ENCODE results near the gene DTNB.
A peak's percentile ranks its signal among the peaks of the same experiment; 100 is the strongest.

Gene DTNB

DNA sequence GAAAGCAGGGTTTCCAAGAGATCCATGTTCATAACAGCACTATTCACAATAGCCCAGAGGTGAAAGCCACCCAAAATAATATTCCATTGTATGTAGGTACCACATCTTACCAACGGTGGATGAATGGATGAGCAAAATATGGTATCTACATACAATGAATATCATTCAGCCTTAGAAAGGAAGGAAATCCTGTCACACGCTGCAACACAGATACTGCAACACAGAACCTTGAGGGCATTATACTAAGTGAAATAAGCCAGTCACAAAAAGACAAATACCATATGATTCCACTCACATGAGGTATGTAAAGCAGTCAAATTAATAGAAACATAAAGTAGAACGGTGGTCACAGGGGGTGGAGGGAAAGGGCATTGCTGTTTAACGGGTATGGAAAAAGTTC, 155.7 kb downstream of the DTNB start:
- no peak for DNase-seq
- intact Hi-C loops (cut with DNase I): no loop called here

DNA sequence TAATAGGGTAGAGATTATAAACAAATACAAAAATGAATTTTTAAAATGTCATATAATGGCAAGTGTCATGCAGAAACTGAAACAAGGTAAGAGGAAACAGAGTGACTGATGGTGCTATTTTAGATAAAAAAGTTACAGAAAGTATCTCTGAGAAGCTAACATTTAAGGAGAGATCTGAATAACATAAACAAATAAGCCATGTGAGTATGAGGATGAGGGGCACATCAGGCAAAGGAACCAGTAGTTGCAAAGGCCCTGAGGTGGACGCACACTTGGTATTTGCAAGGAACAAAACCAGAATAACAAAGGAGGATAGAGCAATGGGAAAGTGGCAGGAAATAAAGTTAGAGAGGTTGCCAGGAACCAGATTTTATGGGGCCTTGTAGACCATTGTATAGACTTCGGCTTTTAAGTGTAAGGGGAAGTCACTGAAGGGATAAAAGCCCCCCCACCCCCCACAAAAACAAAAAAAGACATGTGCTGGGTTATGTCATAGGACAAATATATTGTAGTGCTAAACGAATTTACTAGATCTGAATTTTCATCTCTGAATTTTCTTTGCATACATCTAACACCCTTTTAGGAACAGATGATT, 159.2 kb downstream of the DTNB start:
- no peak for DNase-seq
- intact Hi-C loops (cut with DNase I): no loop called here

DNA sequence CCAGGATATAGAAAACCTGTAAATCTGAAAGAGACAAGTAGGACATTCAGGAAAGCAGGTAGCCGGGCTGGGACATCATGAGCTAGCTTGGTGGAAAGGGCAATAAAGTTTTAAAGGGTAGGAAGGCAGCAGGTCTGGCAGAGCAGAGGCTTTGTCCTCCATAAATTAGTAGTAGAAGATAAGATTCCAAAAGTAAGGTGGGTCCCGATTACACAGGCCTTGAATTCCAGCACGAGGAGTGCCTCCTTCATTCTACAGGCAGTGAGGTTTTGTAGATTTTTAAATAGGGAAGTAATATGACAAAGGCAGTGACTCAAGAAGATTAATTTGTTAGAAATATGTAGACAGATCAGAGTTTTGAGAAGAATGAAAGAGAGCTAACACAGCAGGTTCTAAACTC, 160.7 kb downstream of the DTNB start:
- intact Hi-C loops (cut with DNase I): no loop called here
- DNase-seq: no peak

DNA sequence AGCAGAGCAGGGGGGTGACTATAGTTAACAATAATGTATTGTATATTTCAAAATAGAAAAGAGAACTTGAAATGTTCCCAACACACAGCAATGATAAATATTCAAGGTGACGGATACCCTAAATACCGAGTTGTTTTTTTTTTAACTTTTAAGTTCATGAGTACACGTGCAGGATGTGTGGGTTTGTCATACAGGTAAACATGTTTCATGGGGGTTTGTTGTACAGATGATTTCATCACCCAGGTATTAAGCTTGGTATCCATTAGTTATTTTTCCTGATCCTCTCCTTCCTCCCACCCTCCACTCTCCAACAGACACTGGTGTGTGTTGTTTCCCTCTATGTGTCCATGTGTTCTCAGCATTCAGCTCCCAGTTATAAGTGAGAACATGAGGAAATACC, 167.2 kb downstream of the DTNB start:
- DNase-seq: no peak
- intact Hi-C loops (cut with DNase I): no loop called here

DNA sequence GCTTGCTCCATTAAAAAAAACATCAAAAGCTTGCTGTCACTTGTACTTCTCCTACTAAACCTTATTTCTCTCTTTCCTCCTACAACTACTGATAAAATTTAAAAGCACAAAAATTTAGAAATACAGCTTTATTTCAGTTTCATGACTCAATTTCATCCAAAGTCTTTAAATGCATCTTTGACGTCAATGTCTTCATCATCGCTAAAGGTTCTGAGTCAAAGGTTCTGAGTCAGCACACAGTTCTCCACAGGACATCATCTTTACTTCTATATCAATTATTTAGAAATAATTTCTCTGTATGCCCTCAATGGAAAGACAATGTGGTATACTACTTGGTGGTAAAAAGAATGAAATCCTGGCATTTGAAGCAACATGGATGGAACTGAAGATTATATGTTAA, 167.8 kb downstream of the DTNB start:
- no peak for DNase-seq
- intact Hi-C loops (cut with DNase I): no loop called here

DNA sequence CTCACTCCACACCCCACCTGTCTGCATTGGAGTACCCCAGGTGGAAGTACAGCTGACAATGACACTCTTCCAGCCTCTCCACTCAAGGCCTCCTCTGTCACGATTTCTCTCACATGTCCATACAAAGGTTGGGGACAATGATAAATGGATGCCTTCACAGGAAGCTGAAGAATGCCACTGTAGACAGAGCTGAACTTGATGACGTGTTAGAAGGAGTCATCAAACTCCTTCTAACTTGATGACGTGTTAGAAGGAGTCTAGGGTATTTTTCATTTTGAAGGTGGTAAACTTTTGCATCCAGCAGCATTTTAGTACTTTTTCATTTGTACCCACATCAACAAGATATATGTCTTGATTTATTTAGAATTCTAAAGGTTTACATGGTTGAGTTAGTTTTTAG, 168.2 kb downstream of the DTNB start:
- no peak for DNase-seq
- intact Hi-C loops (cut with DNase I): no loop called here

DNA sequence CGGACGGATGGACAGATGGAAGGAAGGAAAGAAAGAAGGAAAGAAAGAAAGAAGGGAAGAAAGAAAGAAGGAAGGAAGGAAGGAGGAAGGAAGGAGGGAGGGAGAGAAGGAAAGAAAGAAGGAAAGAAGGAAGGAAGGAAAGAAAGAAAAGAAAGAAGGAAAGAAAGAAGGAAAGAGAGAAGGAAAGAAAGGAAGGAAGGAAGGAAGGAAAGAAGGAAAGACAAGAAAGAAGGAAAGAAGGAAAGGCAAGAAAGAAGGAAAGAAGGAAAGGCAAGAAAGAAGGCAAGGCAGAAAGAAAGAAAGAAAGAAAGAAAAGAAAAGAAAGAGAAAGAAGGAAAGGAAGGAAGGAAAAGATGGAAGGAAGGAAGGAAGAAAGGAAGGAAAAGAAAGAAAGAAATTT, 169.1 kb downstream of the DTNB start:
- intact Hi-C loops (cut with DNase I): no loop called here
- no peak for DNase-seq

DNA sequence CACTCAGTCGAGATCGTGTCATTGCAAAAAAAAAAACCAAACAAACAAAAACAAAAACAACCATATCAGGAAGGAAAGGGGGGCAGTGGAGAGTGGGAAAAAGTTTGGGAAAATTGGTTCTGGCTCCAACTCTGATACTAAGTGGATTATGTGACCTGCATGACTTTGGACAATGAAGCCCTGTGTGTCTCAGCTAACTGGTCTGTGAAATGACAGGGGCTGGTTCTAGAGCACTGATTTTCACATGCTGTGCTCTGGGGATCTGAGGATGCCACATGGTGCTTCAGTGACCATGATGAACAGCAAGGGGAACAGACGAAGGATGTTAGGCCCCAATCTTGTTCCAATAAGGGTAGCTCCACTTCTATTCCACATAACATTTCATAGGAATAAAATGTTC, 174.2 kb downstream of the DTNB start:
- intact Hi-C loops (cut with DNase I): no loop called here
- no peak for DNase-seq

DNA sequence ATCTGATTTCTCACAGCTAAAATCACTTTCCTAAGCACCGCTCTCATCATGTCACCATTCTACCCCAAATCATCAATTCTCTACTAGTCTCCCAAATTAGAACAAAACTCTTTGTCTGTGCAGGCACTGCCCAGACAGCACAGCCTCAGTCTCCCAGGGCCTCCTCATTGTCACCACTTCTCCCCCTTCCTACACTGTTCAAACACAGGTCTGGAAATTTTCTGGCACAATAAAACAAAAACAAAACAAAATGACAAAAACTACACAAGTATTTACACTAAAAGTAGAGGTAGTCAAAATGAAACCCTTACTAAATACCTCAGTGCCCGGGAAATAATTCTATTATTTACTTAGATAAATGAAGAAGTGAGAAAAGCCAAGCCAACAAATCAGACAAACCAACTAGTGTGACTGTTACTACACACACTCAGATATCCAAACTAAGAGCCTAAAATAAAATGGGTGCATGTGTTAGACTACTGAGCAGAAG, 175.4 kb downstream of the DTNB start:
- intact Hi-C loops (cut with DNase I): no loop called here
- DNase-seq: peak in 1 of 10 donors; percentile 19

DNA sequence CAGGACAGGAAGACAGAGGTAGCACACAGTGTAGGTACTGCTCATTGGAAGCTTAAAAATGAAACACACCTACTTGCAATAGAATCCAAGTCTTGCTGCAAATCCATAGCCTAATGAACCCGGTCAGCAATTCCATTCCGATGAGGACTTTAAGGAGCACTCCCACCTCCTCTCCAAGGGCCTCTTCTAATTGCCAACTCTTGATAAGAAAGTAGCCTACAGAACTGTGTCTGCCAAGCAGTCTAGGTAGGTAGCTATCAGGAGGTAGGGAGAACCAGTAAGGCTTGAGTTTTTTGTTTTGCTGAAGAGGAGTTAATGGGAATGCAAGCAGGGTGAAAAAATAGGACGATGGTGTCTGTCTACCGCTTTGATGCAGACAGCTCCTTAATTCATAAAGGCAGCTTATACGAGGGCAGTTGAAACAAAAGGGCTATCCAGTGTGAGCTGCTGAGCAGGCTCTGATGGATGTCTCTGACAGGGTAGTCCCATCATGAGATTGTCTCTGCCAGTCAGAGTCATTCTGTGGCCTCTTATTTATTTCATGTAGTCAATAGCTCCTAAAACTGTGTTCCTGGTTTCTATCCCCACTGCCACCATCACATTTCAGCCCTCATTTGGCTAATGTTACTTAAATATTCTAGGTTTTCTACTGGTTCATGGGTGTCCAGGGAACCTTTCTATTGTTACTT, 176.0 kb downstream of the DTNB start:
- DNase-seq: peak in 1 of 10 donors; percentile 22
- intact Hi-C loops (cut with DNase I): no loop called here

DNA sequence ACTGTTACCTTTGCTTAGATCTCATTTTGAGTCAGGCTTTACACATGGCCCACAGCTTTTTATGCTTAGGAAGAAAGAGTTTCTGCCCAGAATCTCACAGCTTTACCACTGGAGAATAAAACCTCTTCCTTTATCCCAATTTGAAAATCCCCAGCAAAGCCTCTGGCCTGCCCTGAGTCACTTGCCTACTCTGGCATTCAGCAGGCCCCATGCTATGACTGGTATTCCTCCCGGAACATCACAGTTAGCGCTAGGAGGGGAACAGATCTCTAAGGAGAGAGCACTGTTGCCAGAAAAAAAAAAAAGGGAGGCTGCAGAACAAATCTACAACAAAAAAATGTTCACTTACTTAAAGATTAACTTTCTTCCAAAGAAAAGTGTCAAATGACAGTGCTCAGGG, 178.8 kb downstream of the DTNB start:
- intact Hi-C loops (cut with DNase I): no loop called here
- no peak for DNase-seq

DNA sequence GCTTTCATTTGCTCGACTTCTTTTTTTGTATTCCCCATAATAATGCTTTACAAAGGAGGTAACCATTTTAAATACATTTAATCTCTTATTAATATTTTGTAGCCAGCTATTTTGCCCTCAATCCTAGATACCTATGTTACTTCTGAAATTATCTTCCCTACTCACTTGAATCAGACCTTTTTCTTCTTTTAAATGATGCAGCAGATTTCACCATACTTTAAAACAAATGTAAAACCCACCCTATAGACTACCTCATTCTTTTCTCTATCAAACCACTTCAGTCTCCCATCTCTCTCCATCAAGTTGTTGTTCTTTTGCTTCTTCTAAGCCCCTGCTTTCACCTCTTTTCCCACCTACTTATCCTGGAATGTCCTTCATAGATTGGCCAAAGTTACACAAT, 180.2 kb downstream of the DTNB start:
- no peak for DNase-seq

DNA sequence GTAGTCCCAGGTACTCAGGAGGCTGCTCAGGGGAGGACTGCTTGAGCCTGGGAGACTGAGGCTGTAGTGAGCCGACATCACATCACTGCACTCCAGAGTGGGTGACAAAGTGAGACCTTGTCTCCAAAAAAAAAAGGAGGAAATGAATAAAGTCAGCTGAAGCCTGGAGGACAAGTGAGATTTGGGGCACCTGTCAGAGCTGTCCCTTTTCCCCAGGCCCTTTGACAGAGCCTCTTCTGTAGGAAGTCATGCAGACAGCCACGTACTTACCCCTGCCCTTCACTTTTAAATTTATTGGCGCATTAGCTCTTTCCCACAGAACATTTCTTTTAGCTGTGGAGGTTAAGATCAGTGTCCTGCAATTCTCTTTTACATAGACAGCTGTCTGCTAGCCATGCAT, 180.7 kb downstream of the DTNB start:
- DNase-seq: no peak
- intact Hi-C loops (cut with DNase I): no loop called here

More for the DNA sequence above, 180.2 kb downstream of the DTNB start:
- intact Hi-C loops (cut with DNase I): no loop called here

DNA sequence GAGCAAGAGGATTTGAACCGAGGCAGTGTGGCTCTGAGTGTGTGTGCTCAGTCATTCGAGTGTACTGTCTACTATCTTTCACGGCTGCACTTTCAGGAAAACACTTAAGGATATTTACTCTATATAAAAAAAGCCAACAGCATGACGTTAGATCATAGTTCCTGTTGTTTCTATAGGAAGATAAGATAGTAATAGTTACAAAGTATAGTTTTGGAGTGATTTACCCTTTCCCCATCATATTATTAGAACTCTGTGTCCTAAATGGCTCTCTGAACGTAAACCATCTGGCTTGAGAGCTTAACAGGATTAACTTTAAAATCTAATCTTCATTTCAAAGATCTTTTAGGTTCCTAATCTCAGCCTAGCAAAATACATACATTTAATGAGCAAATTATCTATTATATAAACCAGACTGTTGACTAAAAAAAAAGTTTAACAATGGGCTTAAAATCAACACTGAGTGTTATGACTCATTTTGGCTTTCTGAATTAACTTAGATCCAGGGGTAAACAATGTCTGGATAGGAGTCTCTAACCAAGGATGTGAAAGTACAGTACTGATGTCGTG, 181.3 kb downstream of the DTNB start:
- intact Hi-C loops (cut with DNase I): no loop called here
- DNase-seq: no peak

DNA sequence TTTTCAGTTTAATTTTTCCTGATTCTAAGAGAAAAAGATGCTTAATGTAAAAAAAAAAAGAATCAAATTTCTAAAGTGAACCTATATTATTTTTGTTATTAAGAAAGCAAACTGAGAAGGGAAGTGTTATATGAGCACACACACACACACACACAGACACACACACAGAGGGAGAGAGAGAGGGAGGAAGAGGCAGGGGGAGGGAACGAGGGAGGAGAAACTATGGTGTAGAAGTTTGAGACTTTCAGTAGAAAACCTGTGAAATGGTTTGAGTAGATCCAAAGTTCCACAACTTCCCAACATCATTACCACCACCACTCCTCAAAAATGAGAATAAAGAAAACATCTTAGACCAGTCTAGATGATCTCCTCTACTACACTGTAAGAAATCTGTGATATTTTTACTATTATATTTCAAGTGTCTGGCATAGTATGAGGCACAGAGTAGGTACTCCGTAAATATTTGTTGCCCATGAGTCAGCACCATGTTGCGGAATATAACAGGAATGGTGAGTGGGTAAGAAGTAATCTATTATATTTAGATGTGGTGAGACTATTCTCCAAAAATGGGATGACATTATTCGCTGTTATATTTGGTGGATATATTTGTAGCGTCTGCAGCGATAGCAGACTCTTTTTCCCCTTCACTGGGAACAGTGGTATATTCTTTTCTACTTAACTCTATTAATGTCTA, 182.2 kb downstream of the DTNB start:
- DNase-seq: no peak
- intact Hi-C loops (cut with DNase I): no loop called here

DNA sequence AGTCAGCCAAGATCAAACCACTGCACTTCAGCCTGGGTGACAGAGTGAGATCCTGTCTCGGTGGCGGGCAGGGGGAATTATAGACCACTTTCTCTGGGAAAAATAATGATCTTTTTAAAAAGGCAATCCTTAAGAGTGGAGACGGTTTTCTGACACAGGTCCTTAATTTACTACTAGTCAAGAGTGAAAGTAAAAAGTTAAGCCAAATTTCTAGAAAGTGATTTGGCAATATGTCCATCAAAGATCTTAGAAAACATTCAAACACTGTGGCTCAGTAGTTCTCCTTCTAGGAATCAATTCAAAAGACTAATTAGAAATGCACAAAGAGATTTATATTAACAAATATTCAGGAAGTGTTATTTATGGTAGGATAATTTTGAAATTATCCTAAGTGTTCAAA, 183.2 kb downstream of the DTNB start:
- intact Hi-C loops (cut with DNase I): no loop called here
- no peak for DNase-seq

DNA sequence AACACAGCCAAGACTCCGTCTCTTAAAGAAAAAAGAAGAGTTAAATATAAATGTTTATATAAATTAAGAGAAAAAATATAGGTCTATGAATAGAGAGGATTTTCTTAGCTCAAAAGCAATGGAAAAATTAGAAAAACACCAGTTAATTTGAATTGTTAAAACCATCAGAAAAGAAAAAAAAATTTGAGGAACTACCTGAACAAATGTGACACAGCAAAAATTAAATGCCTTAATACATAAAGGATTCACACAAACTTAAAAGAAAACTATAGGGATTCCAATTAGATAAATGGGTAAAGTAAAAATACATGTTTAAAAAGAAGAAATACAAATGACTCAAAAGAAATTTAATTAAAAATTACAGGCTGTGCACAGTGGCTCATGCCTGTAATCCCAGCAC, 183.7 kb downstream of the DTNB start:
- intact Hi-C loops (cut with DNase I): no loop called here
- no peak for DNase-seq

DNA sequence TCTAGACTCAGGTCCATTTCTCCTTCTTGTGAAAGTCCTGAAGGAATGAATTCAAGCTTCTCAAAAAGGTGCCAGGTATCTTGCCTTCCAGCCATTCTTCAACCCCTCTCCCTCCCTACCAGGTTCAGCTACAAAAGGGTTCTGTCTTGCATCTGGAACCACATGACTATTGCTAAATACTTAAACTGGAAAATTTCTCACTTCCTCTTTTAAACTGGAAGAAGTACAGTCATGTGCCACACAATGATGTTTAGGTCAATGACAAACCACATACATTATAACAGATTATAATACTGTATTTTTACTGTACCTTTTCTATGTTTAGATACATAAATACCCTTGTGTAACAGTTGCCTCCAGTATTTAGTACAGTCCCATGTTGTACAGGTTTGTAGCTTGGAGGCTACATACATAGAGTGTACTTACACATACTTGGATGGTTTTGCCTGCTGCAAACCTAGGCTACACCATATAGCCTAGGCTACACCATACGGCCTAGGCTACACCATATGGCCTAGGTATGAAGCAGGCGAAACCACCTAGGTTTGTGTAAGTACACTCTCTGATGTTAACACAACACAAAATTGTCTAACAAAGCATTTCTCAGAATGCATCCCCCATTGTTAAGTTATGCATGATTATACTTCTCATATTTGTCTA, 189.6 kb downstream of the DTNB start:
- DNase-seq: no peak
- intact Hi-C loops (cut with DNase I): no loop called here

DNA sequence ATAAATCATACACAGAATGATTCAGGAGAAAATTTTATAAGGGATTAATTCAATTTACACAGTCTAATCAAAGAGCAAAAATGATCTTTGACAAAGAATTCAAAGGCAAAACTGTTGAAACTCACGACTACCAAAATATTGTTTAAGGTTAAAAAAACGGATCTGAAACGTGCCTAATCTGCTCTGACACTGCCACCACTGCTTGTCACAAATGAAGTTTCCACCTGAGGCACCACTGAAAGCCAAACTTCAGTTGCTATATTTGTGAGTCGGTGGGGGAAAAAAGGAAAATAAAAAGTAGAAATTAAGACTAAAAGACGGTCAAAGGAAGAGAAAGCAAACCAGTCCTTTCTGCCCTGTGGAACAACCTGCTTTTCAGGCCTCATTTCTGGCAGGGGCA, 191.0 kb downstream of the DTNB start:
- intact Hi-C loops (cut with DNase I): no loop called here
- no peak for DNase-seq

DNA sequence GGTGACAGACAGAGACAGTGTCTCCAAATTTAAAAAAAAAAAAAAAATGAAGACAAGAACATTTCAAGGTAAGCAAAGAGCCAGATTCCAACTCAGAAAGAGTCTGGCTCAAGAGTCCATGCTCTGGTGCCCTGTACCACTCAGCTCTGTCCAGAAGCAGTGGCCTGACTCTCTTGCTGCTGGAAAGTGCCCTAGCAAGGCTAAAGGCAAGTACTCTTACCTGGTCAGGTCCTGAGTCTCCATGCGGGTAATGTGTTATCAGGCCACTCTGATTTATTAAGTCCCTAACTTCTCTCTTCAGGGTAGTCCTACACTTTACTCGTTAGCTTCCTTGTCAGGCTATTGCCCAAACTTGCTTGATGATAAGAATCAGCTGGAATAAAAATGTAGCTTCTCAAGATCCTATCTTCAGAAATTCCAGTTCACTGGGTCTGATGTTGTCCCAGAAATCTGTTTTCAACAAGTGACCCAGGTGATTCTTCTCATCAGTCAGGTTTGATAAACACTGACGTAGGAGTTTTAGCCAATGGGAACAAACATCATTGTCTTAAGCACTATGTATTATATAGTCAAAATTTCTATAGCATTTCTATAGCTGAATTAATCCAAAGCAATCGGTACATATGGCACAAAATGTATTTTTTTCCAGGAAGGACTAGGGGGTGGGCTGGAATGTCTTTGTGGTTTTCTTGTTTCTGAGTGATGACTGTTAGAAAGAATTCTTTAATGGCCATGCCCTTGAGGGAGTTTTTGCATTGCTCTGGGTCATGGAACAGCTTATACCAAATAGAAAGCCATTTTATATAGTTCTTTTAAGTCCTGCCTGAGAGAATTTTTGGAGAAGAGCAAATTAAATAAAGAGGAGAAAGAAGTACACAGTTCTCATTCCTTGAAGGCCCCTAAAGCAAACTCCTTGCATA, 191.7 kb downstream of the DTNB start:
- intact Hi-C loops (cut with DNase I): no loop called here
- DNase-seq: no peak
